Ishikawa (cell line): ENCODE data around the gene NXPH3.

ENCODE experiments used
- RAD21 ChIP-seq: IDR thresholded peaks from 2 replicates; pipeline ENCODE4 v1.6.1; 2012; ENCODE audit warnings: low read depth
- TAF1 ChIP-seq: IDR thresholded peaks from 2 replicates; pipeline ENCODE4 v1.6.1; 2012; ENCODE audit warnings: low read depth, mild to moderate bottlenecking
- TEAD4 ChIP-seq: IDR thresholded peaks from 2 replicates; pipeline ENCODE4 v1.6.1; 2012

GRCh38 chr17:49572806-49573420 lies 2.8 kb upstream of the NXPH3 start:
- TF ChIP-seq RAD21 = no peak
- no peak for TF ChIP-seq TEAD4
- TF ChIP-seq TAF1 = no peak
